ENCODE data around the gene VPREB3. TPM values are rescaled to one million over a fixed set of nuclear protein-coding genes. Genes with fewer than 3 reads are reported as not detected.

The VPREB3 gene
- total RNA-seq, 2 donors from 2014 or later: not detected

GRCh38 chr22:23782703-23783102 is 28.5 kb upstream of the VPREB3 start:
- Histone ChIP-seq H3K36me3 (no peaks in the 10 kb centered on the region), H3K27ac (no peak overlapping the region), H3K4me3 (no peak overlapping the region), H3K9me3 (no peaks in the 10 kb centered on the region), H3K4me1 (replicated peaks) (no peaks in the 10 kb centered on the region), H3K27me3 (replicated peaks; ENCODE audit: insufficient read depth) (no peaks in the 10 kb centered on the region)
- intact Hi-C loops (cut with DNase I): no loop called here
- WGBS: 100% methylated on average over 1 of the region's 1 CpG
- TF ChIP-seq POLR2A (IDR thresholded peaks at IDR 0.05): no peak
- TF ChIP-seq POLR2AphosphoS5 (IDR thresholded peaks at IDR 0.05): no peak
- no peak for DNase-seq (ENCODE audit: low spot score)

- TF ChIP-seq POLR2AphosphoS5 (IDR thresholded peaks at IDR 0.05): no peak
- no peak for TF ChIP-seq POLR2A (IDR thresholded peaks at IDR 0.05)
- TF ChIP-seq, protein P1, sequence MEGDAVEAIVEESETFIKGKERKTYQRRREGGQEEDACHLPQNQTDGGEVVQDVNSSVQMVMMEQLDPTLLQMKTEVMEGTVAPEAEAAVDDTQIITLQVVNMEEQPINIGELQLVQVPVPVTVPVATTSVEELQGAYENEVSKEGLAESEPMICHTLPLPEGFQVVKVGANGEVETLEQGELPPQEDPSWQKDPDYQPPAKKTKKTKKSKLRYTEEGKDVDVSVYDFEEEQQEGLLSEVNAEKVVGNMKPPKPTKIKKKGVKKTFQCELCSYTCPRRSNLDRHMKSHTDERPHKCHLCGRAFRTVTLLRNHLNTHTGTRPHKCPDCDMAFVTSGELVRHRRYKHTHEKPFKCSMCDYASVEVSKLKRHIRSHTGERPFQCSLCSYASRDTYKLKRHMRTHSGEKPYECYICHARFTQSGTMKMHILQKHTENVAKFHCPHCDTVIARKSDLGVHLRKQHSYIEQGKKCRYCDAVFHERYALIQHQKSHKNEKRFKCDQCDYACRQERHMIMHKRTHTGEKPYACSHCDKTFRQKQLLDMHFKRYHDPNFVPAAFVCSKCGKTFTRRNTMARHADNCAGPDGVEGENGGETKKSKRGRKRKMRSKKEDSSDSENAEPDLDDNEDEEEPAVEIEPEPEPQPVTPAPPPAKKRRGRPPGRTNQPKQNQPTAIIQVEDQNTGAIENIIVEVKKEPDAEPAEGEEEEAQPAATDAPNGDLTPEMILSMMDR (IDR thresholded peaks at IDR 0.05): no peak
- H3K36me3 ChIP-seq: no peaks in the 10 kb centered on the region
- H3K4me1 ChIP-seq (replicated peaks): no peaks in the 10 kb centered on the region
- WGBS: 95% methylated on average over 14 of the region's 16 CpGs
- H3K9me3 ChIP-seq: no peaks in the 10 kb centered on the region
- no peak for DNase-seq (ENCODE audit: low spot score)
- no peaks in the 10 kb centered on the region for H3K27me3 ChIP-seq (replicated peaks; ENCODE audit: insufficient read depth)
- H3K27ac ChIP-seq: no peak overlapping the region
- H3K4me3 ChIP-seq: no peak overlapping the region
- intact Hi-C loops (cut with DNase I): no loop called here
Measured at GRCh38 chr22:23782252-23782651, 28.0 kb upstream of the VPREB3 start.

- 80% methylated on average over 14 of the region's 14 CpGs for WGBS
- TF ChIP-seq, protein P1 (IDR thresholded peaks at IDR 0.05): no peak
Measured at GRCh38 chr22:23781511-23782183, 27.4 kb upstream of the VPREB3 start.

GRCh38 chr22:23781065-23781464 is 26.8 kb upstream of the VPREB3 start:
- H3K36me3 ChIP-seq: no peaks in the 10 kb centered on the region
- no peaks in the 10 kb centered on the region for H3K4me1 ChIP-seq (replicated peaks)
- WGBS: 77% methylated on average over 15 of the region's 15 CpGs
- H3K4me3 ChIP-seq: no peak overlapping the region
- intact Hi-C loops (cut with DNase I): no loop called here
- H3K27me3 ChIP-seq (replicated peaks; ENCODE audit: insufficient read depth): no peaks in the 10 kb centered on the region
- H3K27ac ChIP-seq: no peak overlapping the region
- no peaks in the 10 kb centered on the region for H3K9me3 ChIP-seq
- no peak for DNase-seq (ENCODE audit: low spot score)
- TF ChIP-seq POLR2AphosphoS5 (IDR thresholded peaks at IDR 0.05) (no peak), POLR2A (IDR thresholded peaks at IDR 0.05) (no peak)
- TF ChIP-seq, protein P1 (IDR thresholded peaks at IDR 0.05): no peak

More at GRCh38 chr22:23781511-23782183, 27.4 kb upstream of the VPREB3 start:
- DNase-seq (ENCODE audit: low spot score): no peak
- Histone ChIP-seq H3K4me3 (no peak overlapping the region), H3K36me3 (no peaks in the 10 kb centered on the region), H3K27ac (no peak overlapping the region), H3K27me3 (replicated peaks; ENCODE audit: insufficient read depth) (no peaks in the 10 kb centered on the region), H3K4me1 (replicated peaks) (no peaks in the 10 kb centered on the region), H3K9me3 (no peaks in the 10 kb centered on the region)
- intact Hi-C loops (cut with DNase I): no loop called here

- H3K27ac ChIP-seq: no peak overlapping the region
- intact Hi-C loops (cut with DNase I): no loop called here
- no peak for DNase-seq (ENCODE audit: low spot score)
- no peaks in the 10 kb centered on the region for H3K9me3 ChIP-seq
- H3K36me3 ChIP-seq: no peaks in the 10 kb centered on the region
- no peak overlapping the region for H3K4me3 ChIP-seq
- no peaks in the 10 kb centered on the region for H3K27me3 ChIP-seq (replicated peaks; ENCODE audit: insufficient read depth)
- TF ChIP-seq POLR2AphosphoS5 (IDR thresholded peaks at IDR 0.05) (no peak), POLR2A (IDR thresholded peaks at IDR 0.05) (no peak)
- TF ChIP-seq, protein P1 (IDR thresholded peaks at IDR 0.05): no peak
- WGBS: 88% methylated on average over 19 of the region's 20 CpGs
- H3K4me1 ChIP-seq (replicated peaks): no peaks in the 10 kb centered on the region
Measured at GRCh38 chr22:23780146-23780748, 26.0 kb upstream of the VPREB3 start.
